H4 (cell line): Measurements from ENCODE around the gene ALOX12B. TPM values are rescaled to one million over a fixed set of nuclear protein-coding genes. Genes with fewer than 3 reads are reported as not detected.

ENCODE experiments used
- DNase-seq: peaks from one replicate; pipeline ENCODE4 v3.0.0-alpha.2; 2015; ENCODE audit warnings: low spot score
- total RNA-seq: library from RNA; depleted of rRNA; stranded (reverse); fragments of >200 nt; shearing (Covaris generic); gene quantifications from 2 replicates; pipeline ENCODE4 v1.2.3, GENCODE V29; 2014; rRNA removed

The ALOX12B gene
- not detected in 2 replicates for total RNA-seq

GRCh38 chr17:8087075-8087951 lies at the start of gene ALOX12B:
TSS of gene ALOX12B (minus strand) at chr17:8087716. CDS start at chr17:8087442, 274 bp downstream.
- DNase-seq: no peak

DNA sequence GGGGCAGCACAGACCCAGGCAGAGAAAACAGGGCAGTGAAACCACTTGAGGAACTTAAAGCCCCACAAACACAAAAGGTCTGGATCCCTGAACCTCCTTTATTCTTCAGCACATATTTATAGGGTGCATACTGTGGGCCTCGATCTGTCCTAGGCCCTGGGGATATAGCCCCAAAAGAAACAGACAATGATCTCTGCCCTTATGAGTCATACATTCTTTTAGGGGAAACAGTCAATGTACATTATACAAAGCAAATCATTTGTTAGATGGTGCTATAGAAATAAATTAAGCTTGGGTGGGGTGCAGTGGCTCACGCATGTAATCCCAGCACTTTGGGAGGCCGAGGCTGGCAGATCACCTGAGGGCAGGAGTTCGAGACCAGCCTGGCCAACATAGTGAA lies 46.4 kb upstream of the ALOX12B start:
- no peak for DNase-seq

GRCh38 chr17:8133399-8133798 lies 45.9 kb upstream of the ALOX12B start:
- no peak for DNase-seq

DNA sequence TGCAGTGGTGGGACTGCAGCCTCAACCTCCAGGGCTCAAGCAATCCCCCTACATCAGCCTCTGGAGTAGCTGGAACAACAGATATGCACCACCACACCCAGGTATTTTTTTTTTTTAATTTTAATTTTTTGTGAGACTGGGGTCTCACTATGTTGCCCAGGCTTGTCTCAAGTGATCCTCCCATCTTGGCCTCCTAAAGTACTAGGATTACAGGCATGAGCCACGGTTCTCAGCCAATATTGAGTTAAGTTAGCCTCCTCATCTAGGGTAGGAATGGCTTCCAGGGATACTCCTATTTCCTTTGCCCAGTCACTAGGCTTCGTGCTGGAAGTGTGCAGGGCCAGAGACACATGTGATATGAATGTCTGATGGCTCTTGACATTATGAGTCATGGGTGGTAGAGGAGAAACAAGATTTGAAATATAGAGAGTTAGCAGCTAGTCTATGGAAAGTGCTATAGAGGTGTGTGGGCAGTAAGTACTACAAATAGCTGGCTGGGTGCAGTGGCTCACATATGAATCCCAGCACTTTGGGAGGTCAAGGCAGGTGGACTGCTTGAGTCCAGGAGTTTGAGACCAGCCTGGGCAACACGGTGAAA lies 44.4 kb upstream of the ALOX12B start:
- DNase-seq: no peak

GRCh38 chr17:8128125-8128784 lies 40.7 kb upstream of the ALOX12B start:
- DNase-seq: no peak

DNA sequence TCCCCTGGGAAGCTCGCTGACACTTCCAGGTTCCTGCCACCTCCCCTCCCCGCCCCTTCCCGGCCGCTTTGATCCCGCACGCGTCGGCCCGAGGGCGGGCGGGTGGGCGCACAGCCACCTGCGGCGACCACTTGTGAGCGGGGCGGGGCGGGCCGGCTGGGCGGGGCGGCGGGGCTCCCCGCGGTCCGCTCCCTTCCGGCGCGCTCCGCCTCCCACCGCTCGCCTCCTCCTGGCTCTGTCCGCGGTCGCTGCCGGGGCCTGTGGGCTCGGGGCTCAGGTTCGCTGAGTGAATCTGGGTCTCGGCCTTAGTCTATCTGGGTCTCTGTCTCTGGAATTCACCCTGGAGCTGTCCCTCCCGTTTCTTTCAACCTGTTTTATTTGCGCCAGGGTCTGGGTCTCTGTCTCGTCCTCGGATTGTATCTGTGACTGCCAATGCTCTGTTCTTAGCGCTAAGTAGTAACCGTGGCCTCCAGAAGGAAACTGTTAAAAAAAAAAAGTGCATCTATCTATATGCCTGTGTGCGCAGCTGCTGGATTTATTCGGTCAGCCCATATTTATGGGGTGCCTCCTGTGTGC lies 39.1 kb upstream of the ALOX12B start:
- no peak for DNase-seq

DNA sequence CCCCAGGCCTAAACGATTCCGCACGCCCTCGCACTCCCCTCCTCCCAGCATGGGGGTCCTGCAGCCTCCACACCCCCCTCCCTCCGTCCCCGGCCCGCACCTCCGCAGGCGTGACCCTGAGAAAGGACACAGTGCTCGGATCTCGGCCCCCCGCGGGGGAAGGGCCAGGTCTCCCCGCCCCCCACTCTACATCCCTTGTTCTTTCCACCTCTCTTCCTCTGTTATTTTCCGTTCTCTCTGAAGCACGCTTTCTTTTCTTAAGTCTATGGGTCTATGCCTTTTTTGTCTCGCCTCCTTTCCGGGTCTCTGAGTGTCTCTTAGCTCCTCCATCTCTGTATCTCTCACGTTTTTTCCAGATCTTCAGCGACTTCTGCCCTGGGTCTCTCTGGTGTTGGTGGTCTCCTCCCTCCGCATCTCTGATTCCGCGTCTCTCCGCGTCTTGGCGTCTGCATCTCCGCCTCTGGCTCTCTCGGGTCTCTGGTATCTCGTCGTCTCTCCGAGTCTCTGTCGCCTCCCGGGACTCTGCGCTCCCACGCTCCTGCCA lies 38.5 kb upstream of the ALOX12B start:
- no peak for DNase-seq

GRCh38 chr17:8125154-8125946 lies 37.8 kb upstream of the ALOX12B start:
- DNase-seq: no peak

DNA sequence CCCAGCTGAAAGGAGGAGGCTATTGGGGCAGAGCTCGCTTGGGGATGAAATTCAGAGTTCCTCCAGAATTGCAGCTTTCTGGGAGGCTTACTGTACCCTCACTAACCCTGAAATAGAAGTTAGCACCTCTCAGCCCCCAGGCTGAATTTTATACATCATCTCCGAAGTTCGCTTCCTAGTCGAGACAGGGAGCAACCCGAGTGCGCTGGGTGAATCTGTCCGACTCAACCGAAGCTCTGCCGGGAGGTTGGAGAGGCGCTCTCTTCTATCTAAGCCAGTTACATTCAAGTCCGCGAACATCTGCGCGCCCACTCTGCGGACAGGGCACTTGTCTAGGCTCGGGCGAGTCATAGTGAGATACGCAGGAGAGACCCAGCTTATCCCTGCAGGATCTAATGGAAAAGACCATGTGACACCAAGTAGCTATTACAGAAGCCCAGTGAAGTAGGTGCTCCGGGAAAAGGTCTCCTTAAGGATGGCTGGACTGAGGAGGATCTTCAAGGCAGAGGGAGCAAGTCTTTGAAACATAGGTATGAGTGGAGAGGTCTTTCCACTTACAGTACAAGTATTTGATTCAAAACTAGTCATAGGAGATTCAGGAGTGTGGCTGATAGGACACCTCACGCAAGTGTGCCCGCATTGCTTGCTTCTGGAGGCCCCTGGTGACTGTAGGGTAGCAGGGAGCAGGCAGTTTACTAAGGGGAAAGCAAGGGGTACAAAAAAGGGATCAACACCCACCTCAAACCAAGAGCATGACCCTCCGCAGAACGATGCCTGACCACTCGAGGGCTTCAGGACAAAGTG lies 37.0 kb upstream of the ALOX12B start:
- no peak for DNase-seq

- DNase-seq: no peak
Observed at GRCh38 chr17:8123695-8124349, 36.3 kb upstream of the ALOX12B start, which contains the start of gene HES7. TSS of gene HES7 (minus strand) at chr17:8124106. CDS start at chr17:8124084, 22 bp downstream.

GRCh38 chr17:8122924-8123694 lies 35.6 kb upstream of the ALOX12B start:
- DNase-seq: no peak

GRCh38 chr17:8122422-8122923 lies 35.0 kb upstream of the ALOX12B start:
- DNase-seq: no peak

- DNase-seq: no peak
Observed at GRCh38 chr17:8121681-8122421, 34.3 kb upstream of the ALOX12B start.

DNA sequence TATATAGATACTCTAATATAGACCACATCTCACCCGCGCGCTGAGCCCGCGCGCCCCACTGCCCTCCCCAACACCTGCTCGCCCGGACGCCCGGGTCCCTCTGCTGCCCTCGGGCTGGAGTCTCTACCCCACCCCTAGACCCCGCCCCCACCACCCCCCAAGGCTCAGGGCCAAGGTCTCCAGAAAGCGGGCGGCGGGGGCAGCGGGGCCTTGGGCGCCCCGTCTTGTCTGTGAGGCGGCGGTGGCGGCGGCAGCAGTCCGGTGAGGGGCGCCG lies 33.8 kb upstream of the ALOX12B start:
- DNase-seq: no peak

DNA sequence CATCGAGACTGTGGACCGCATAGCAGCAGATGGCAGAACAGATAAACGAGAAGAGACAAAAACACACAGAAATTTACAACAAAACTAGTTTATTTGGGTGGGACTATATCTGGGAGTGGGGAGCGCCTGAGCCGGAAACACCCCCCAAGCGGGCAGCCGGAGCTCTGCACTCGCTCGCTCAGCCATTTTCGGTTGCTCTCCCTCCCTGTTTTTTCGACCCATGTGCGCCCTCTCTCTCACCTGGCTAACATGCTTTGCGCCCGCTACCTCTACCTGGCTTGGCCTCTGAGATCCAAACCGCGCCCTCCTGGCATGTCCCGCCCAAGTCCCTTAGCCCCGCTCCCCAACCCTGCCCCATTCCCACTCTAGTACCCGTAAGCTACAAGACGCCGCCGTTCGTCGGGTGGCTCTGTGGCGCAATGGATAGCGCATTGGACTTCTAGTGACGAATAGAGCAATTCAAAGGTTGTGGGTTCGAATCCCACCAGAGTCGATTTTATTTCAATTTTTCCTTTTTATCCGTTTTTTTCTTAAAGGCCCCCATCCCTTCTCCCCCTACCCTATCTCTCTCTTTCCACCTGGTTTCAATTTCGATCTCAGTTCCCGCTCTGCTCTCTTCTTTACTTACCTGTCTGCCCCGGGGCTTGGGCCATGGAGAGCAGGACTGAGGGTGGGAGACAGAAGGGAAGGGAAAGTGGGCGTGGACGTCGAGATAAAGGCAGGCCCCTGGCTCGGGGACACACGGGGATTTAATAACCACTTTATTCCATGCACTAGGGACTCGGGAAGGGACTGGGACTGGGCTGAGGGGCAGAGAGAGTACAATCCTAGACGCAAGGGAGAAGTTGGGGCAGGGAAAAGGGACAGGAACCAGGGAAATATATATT lies 33.2 kb upstream of the ALOX12B start:
- DNase-seq: peak; percentile 60

DNA sequence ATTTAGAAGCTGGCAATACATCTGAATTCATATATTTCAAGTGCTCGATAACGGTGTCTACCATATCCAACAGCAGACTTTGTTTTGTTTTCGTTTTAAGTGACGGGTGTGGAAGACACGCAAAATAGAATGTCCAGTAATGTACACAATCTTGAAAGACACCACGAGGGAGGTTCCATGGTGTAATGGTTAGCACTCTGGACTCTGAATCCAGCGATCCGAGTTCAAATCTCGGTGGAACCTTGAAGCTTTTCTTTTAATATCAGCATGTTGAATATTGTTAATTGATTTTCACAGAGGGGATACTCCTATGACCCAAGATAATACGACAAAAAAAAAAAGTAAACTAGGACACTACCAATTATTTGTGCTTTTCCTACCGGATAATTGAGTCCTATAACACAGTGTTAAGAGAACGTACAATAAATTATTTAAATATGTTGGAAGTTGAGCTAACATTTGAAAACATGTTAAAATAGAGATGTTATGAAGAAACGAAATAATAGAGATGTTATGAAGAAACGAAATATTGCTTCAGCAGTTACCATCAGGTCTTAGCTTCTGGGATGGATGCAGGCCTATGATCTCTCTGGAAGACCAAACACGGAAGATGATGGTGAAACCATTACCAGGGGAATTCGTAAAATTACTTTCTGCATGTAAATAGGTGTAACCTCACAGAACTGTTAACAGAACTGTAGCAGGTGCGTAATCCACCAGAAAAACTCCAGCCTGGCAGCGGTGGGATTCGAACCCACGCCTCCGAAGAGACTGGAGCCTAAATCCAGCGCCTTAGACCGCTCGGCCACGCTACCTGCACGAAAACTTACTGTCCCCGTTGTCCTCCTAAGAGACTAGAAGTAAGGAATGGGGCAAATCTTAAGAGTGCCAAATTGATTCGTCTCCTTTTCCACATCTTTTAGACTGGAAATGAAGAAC lies 32.3 kb upstream of the ALOX12B start:
- peak; percentile 87 for DNase-seq
